Astrocyte (in vitro differentiated cells and primary cell): Measurements from ENCODE around the gene SNX6.

ENCODE experiments used
- CTCF ChIP-seq: IDR thresholded peaks from 2 replicates; pipeline ENCODE4 v1.5.1; 2011; ENCODE audit warnings: low read depth, mild to moderate bottlenecking, inconsistent platforms, low read length, moderate library complexity; ENCODE audit not compliant: insufficient read depth
- EZH2 ChIP-seq: IDR thresholded peaks from 2 replicates; pipeline ENCODE4 v1.6.1; 2012; ENCODE audit warnings: mild to moderate bottlenecking, low read length, inconsistent platforms; ENCODE audit not compliant: insufficient read depth

- TF ChIP-seq CTCF (no peak), EZH2 (no peak)
Observed at GRCh38 chr14:34673702-34674101, 43.8 kb upstream of the SNX6 start.
